ENCODE results near the gene NUDC. TPM values are rescaled to one million over a fixed set of nuclear protein-coding genes. Genes with fewer than 3 reads are reported as not detected.
A peak's percentile ranks its signal among the peaks of the same experiment; 100 is the strongest.

NUDC gene
- total and polyA plus RNA-seq, 2 of the 13 experiments (the other 11 are each of a cell fraction or from before 2014, with no cell fraction given), result 34.7 to 104 TPM

DNA sequence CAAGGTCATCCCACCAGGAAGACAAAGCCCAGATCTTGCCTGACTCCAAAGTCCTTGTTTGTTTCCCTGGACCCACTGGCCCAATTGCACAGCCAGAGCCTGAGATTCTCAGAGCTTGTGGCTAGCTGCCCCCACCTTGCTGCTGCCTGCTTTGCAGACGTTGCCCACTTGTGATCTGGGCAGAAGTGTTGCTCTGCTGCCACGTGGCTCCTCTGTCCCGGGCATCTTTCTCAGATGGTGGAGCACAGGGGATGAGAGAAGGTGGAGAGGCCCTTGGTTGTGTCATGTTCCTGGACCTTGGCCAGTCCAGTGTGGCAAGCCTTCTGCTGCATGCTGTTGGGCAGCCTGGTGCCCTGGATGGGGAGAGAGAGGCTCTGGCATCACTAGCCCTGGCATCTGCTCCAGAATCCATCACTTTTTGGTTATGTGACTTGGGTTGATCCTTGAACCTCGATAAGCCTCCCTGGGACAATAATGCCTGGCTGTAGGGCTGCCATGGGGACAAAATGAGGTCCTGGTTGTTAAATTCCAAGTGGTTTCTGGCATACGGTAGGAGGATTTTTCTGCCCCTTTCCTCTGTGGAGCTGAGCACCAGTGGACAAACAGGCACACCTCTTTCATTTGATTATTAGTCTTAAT lies 6.2 kb upstream of the NUDC start (continued):
- TF ChIP-seq TBX2 (CRISPR knock-in tag; IDR thresholded peaks at IDR 0.05; ENCODE audit: borderline replicate concordance) (peak; percentile 43; the same call in 1 of the 2 replicates), ZFP36 (IDR thresholded peaks at IDR 0.05; ENCODE audit: borderline replicate concordance, low read depth, low read length, partially characterized antibody) (no peak), NFYC (CRISPR knock-in tag; IDR thresholded peaks at IDR 0.05) (no peak), ZFY (CRISPR knock-in tag; IDR thresholded peaks at IDR 0.05) (no peak), RELA (CRISPR knock-in tag; IDR thresholded peaks at IDR 0.05) (no peak), RAD21 (CRISPR knock-in tag; IDR thresholded peaks at IDR 0.05) (peak; percentile 34; the same call in 1 of the 2 replicates), ZNF674 (CRISPR knock-in tag; IDR thresholded peaks at IDR 0.05; ENCODE audit: low read depth) (no peak), KLF12 (CRISPR knock-in tag; IDR thresholded peaks at IDR 0.05; ENCODE audit: borderline replicate concordance) (0 out of 2 replicates have a peak, but pooled peaks have one; percentile 44), ZNF263 (CRISPR knock-in tag; IDR thresholded peaks at IDR 0.05) (peak; percentile 82), ARID3A (IDR thresholded peaks at IDR 0.05; ENCODE audit: low read depth, low read length) (no peak), KLF15 (CRISPR knock-in tag; IDR thresholded peaks at IDR 0.05; ENCODE audit: borderline replicate concordance) (no peak), ATRX (CRISPR knock-in tag; IDR thresholded peaks at IDR 0.05; ENCODE audit: borderline replicate concordance) (no peak), PAWR (CRISPR knock-in tag; IDR thresholded peaks at IDR 0.05; ENCODE audit: borderline replicate concordance) (no peak), ZNF281 (CRISPR knock-in tag; IDR thresholded peaks at IDR 0.05; ENCODE audit: borderline replicate concordance) (peak; percentile 39; the same call in 1 of the 2 replicates), STAG1 (CRISPR knock-in tag; IDR thresholded peaks at IDR 0.05) (0 out of 2 replicates have a peak, but pooled peaks have one; percentile 17)
- TF ChIP-seq, protein P1, sequence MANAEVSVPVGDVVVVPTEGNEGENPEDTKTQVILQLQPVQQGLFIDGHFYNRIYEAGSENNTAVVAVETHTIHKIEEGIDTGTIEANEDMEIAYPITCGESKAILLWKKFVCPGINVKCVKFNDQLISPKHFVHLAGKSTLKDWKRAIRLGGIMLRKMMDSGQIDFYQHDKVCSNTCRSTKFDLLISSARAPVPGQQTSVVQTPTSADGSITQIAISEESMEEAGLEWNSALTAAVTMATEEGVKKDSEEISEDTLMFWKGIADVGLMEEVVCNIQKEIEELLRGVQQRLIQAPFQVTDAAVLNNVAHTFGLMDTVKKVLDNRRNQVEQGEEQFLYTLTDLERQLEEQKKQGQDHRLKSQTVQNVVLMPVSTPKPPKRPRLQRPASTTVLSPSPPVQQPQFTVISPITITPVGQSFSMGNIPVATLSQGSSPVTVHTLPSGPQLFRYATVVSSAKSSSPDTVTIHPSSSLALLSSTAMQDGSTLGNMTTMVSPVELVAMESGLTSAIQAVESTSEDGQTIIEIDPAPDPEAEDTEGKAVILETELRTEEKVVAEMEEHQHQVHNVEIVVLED (CRISPR knock-in tag; IDR thresholded peaks at IDR 0.05; ENCODE audit: borderline replicate concordance), result peak; percentile 17; the same call in 1 of the 2 replicates
- TF ChIP-seq, protein P2, sequence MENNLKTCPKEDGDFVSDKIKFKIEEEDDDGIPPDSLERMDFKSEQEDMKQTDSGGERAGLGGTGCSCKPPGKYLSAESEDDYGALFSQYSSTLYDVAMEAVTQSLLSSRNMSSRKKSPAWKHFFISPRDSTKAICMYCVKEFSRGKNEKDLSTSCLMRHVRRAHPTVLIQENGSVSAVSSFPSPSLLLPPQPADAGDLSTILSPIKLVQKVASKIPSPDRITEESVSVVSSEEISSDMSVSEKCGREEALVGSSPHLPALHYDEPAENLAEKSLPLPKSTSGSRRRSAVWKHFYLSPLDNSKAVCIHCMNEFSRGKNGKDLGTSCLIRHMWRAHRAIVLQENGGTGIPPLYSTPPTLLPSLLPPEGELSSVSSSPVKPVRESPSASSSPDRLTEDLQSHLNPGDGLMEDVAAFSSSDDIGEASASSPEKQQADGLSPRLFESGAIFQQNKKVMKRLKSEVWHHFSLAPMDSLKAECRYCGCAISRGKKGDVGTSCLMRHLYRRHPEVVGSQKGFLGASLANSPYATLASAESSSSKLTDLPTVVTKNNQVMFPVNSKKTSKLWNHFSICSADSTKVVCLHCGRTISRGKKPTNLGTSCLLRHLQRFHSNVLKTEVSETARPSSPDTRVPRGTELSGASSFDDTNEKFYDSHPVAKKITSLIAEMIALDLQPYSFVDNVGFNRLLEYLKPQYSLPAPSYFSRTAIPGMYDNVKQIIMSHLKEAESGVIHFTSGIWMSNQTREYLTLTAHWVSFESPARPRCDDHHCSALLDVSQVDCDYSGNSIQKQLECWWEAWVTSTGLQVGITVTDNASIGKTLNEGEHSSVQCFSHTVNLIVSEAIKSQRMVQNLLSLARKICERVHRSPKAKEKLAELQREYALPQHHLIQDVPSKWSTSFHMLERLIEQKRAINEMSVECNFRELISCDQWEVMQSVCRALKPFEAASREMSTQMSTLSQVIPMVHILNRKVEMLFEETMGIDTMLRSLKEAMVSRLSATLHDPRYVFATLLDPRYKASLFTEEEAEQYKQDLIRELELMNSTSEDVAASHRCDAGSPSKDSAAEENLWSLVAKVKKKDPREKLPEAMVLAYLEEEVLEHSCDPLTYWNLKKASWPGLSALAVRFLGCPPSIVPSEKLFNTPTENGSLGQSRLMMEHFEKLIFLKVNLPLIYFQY (CRISPR knock-in tag; IDR thresholded peaks at IDR 0.05; ENCODE audit: borderline replicate concordance), result peak; percentile 80; the same call in 1 of the 2 replicates

All from HepG2 (cell line).